ENCODE measurements around the gene CASQ2.
"Not testable (repeated sequence)": the region's sequence is repeated elsewhere in the genome, so short reads cannot be mapped to it uniquely, and the experiment has no call there.

CASQ2 gene

GRCh38 chr1:115780655-115781054, 12.1 kb upstream of the CASQ2 start:
- DNase-seq, result not testable (repeated sequence)

GRCh38 chr1:115779075-115779474, 10.6 kb upstream of the CASQ2 start:
- not testable (repeated sequence) for ATAC-seq, DNase-seq

More at GRCh38 chr1:115780655-115781054, 12.1 kb upstream of the CASQ2 start:
- ATAC-seq, result not testable (repeated sequence)

- ATAC-seq (peak; percentile 36), DNase-seq (no peak)
Measured at GRCh38 chr1:115771847-115772457, 3.4 kb upstream of the CASQ2 start.

- no peak for ATAC-seq
- DNase-seq, result no peak
Measured at GRCh38 chr1:115771094-115771846, 2.8 kb upstream of the CASQ2 start.

GRCh38 chr1:115767403-115767802, 1.1 kb downstream of the CASQ2 start:
- ATAC-seq (no peak), DNase-seq (no peak)

- DNase-seq (no peak), ATAC-seq (no peak)
Measured at GRCh38 chr1:115765091-115765490, 3.4 kb downstream of the CASQ2 start.

- ATAC-seq (no peak), DNase-seq (no peak)
Measured at GRCh38 chr1:115764541-115764940, 4.0 kb downstream of the CASQ2 start.

- DNase-seq, result no peak
- ATAC-seq, result no peak
Measured at GRCh38 chr1:115762779-115763178, 5.7 kb downstream of the CASQ2 start.

GRCh38 chr1:115761601-115762302, 6.8 kb downstream of the CASQ2 start:
- DNase-seq, result no peak
- no peak for ATAC-seq

- DNase-seq, result no peak
- ATAC-seq, result no peak
Measured at GRCh38 chr1:115757856-115758255, 10.7 kb downstream of the CASQ2 start.

GRCh38 chr1:115757326-115757725, 11.2 kb downstream of the CASQ2 start:
- ATAC-seq, result no peak
- no peak for DNase-seq

- no peak for ATAC-seq
- no peak for DNase-seq
Measured at GRCh38 chr1:115755456-115756370, 12.8 kb downstream of the CASQ2 start.

GRCh38 chr1:115753830-115754229, 14.7 kb downstream of the CASQ2 start:
- no peak for DNase-seq

GRCh38 chr1:115753361-115753760, 15.2 kb downstream of the CASQ2 start:
- ATAC-seq, result no peak
- no peak for DNase-seq

More at GRCh38 chr1:115753830-115754229, 14.7 kb downstream of the CASQ2 start:
- no peak for ATAC-seq

- no peak for DNase-seq
Measured at GRCh38 chr1:115748401-115749150, 19.9 kb downstream of the CASQ2 start.

GRCh38 chr1:115746021-115746690, 22.4 kb downstream of the CASQ2 start:
- ATAC-seq (no peak), DNase-seq (no peak)

More at GRCh38 chr1:115748401-115749150, 19.9 kb downstream of the CASQ2 start:
- ATAC-seq, result no peak

GRCh38 chr1:115744646-115745275, 23.8 kb downstream of the CASQ2 start:
- DNase-seq (no peak), ATAC-seq (no peak)

GRCh38 chr1:115740811-115741210, 27.7 kb downstream of the CASQ2 start:
- ATAC-seq, result no peak
- no peak for DNase-seq

GRCh38 chr1:115732316-115732715, 36.2 kb downstream of the CASQ2 start:
- ATAC-seq (no peak), DNase-seq (no peak)

- ATAC-seq, result no peak
Measured at GRCh38 chr1:115729756-115730155, 38.8 kb downstream of the CASQ2 start.

More at GRCh38 chr1:115729756-115730155, 38.8 kb downstream of the CASQ2 start:
- no peak for DNase-seq

Measured in stimulated activated naive CD8-positive, alpha-beta T cell treated with anti-CD3 and anti-CD28 coated beads, Interleukin-15, Interleukin-2, amounts not matched to agents 100 U/mL and 50 U/mL, for 24 hours (primary cell).